Activated naive CD8-positive, alpha-beta T cell treated with anti-CD3 and anti-CD28 coated beads, Interleukin-2, amount 10 ng/mL, durations not matched to agents 7 days and 5 days (primary cell): ENCODE results near the gene DPY19L1. TPM values are rescaled to one million over a fixed set of nuclear protein-coding genes. Genes with fewer than 3 reads are reported as not detected.
"Not testable (repeated sequence)": the region's sequence is repeated elsewhere in the genome, so short reads cannot be mapped to it uniquely, and the experiment has no call there.

Experiments used
- ATAC-seq: fragments of 150-1000 bp; cut with Tn5 transposase; one replicate; pipeline ENCODE4 v1.10.0; 2021; ENCODE audit warnings: low read depth, moderate library complexity
- POLR2A ChIA-PET: fragments of 350-600 bp; sonication (Branson Sonifier 250); formaldehyde crosslinking; loops from one replicate; lab custom pipeline; 2021; ENCODE audit warnings: antibody characterized with exemption; lab: Charles Lee
- DNase-seq: peaks from one replicate; pipeline ENCODE4 v3.0.0; 2021
- H3K27ac Mint-ChIP-seq: one replicate; pipeline ENCODE4 v1.8.0; 2022; ENCODE audit warnings: mild to moderate bottlenecking, mixed read lengths
- H3K27me3 Mint-ChIP-seq: one replicate; pipeline ENCODE4 v1.8.0; 2022; ENCODE audit warnings: mild to moderate bottlenecking, moderate library complexity, mixed read lengths
- H3K36me3 Mint-ChIP-seq: one replicate; pipeline ENCODE4 v1.8.0; 2021; ENCODE audit warnings: mild to moderate bottlenecking, mixed read lengths
- H3K4me1 Mint-ChIP-seq: one replicate; pipeline ENCODE4 v1.8.0; 2021; ENCODE audit warnings: mixed read lengths
- H3K4me3 Mint-ChIP-seq: one replicate; pipeline ENCODE4 v1.8.0; 2022; ENCODE audit warnings: mild to moderate bottlenecking, moderate library complexity, mixed read lengths
- H3K9me3 Mint-ChIP-seq: one replicate; pipeline ENCODE4 v1.8.0; 2021; ENCODE audit warnings: mixed read lengths
- total RNA-seq, 2 experiments: library from RNA; stranded (reverse); gene quantifications; one replicate each; pipeline ENCODE4 v1.2.3, GENCODE V29; 2021

DPY19L1 gene
- total RNA-seq, 2 experiments from 2014 or later, result 11.1 to 14.0 TPM

DNA sequence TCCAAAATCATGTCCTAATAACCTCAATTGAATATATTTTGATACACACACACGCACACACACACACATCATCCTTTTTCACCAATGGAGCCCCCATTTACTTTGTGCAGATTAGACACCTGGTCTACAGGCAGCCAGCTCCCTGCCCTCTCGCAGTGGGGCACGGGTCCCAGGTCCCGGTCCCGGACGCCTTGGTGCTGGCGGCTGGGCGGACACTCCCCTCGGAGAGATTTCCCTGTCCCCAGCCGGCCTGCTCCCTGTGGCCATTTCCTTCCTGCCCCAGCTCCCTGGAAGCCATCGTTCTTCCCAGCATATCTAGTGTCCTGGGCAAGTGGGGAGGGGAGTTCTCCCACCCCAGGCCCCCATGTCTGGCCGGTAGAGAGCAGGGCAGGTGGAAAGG lies 14.6 kb downstream of the DPY19L1 start:
- no peak for DNase-seq
- Mint-ChIP-seq H3K27me3 (peaks cover 5% of the 10 kb centered on the region), H3K4me3 (no peak overlapping the region), H3K27ac (no peak overlapping the region), H3K4me1 (peaks cover 2% of the 10 kb centered on the region), H3K9me3 (no peaks in the 10 kb centered on the region), H3K36me3 (no peaks in the 10 kb centered on the region)
- ATAC-seq, result no peak
- POLR2A ChIA-PET, result no interaction called here

DNA sequence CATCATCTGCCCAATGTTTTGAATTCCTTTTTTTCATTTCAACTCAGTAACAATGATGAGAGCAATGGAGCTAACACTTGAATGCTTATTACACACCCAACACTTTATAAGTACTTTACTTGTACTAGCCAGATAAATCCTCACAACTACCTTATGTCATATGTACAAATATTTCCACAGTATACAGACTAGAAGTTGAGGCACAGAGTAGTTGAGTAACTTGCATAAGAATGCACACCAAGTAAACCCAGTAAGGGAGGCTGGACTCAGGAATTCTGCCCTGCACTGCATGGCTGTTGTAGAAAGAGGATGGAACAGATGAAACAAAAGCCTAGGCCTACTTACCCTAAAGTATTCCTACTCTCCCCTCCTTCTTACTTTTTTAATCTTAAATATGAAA lies 15.8 kb downstream of the DPY19L1 start:
- ATAC-seq (no peak), DNase-seq (no peak)
- Mint-ChIP-seq H3K4me1 (peaks cover 2% of the 10 kb centered on the region), H3K27ac (no peak overlapping the region), H3K27me3 (peaks cover 5% of the 10 kb centered on the region), H3K9me3 (no peaks in the 10 kb centered on the region), H3K4me3 (no peak overlapping the region), H3K36me3 (peaks cover 2% of the 10 kb centered on the region)
- POLR2A ChIA-PET, result no interaction called here

- no peak for ATAC-seq
- H3K9me3 Mint-ChIP-seq, result no peaks in the 10 kb centered on the region
- H3K27ac Mint-ChIP-seq, result no peak overlapping the region
- peaks cover 2% of the 10 kb centered on the region for H3K4me1 Mint-ChIP-seq
- peaks cover 5% of the 10 kb centered on the region for H3K36me3 Mint-ChIP-seq
- peaks cover 5% of the 10 kb centered on the region for H3K27me3 Mint-ChIP-seq
- no peak overlapping the region for H3K4me3 Mint-ChIP-seq
- POLR2A ChIA-PET, result no interaction called here
- no peak for DNase-seq
These were observed 17.5 kb downstream of the DPY19L1 start for GRCh38 chr7:35019801-35020200.

DNA sequence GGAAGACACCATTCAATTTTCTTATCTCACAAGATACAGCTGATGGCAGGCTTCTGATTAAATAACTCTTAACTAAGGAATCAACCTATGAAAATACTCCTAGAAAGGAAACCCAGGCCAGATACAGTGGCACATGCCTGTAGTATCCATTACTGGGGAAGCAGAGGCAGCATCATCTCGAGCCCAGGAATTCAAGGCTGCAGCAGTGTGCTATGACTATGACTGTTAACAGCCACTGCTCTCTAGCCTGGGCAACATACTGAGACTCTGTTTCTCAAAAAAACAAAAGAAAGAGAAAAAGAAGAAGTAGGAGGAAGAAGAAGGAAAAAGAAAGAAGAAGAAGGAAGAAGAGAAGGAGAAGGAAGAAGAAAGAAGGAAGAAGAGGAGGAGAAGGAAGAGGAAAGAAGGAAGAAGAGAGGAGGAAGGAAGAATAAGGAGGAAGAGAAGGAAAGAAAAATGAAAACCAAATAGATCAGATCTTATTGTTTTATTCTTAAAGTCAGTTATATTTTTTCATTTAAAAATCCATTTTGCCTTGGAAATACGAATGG lies 18.0 kb downstream of the DPY19L1 start:
- DNase-seq (no peak), ATAC-seq (no peak)
- peaks cover 5% of the 10 kb centered on the region for H3K36me3 Mint-ChIP-seq
- peaks cover 2% of the 10 kb centered on the region for H3K4me1 Mint-ChIP-seq
- H3K4me3 Mint-ChIP-seq, result no peak overlapping the region
- H3K27me3 Mint-ChIP-seq, result peaks cover 5% of the 10 kb centered on the region
- H3K27ac Mint-ChIP-seq, result no peak overlapping the region
- no peaks in the 10 kb centered on the region for H3K9me3 Mint-ChIP-seq
- POLR2A ChIA-PET, result no interaction called here

DNA sequence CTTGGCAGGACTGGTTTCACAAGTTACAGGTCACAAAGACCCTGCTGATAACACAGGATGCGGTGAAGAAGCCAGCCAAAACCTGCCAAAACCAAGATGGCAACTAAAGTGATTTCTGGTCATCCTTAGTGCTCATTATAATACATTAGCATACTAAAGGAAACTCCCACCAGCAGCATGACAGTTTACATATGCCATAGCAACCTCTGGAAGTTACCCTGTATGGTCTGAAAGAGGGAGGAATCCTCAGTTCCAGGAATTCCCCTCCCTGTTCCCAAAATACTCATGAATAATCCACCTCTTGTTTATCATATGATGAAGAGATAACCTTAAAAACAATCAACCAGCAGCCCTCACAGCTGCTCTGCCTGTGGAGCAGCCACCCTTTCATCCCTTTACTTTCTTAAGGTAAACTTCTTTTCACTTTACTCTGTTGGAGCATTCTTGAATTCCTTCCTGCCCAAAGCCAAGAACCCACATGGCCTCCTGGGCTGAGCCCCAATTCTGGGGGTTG lies 21.9 kb downstream of the DPY19L1 start:
- peaks cover 5% of the 10 kb centered on the region for H3K27me3 Mint-ChIP-seq
- no peaks in the 10 kb centered on the region for H3K9me3 Mint-ChIP-seq
- POLR2A ChIA-PET, result no interaction called here
- H3K27ac Mint-ChIP-seq, result peak overlapping the region; percentile 19
- no peak for ATAC-seq
- no peak overlapping the region for H3K4me3 Mint-ChIP-seq
- no peak for DNase-seq
- H3K4me1 Mint-ChIP-seq, result peaks cover 2% of the 10 kb centered on the region
- peaks cover 5% of the 10 kb centered on the region for H3K36me3 Mint-ChIP-seq

- H3K36me3 Mint-ChIP-seq, result peaks cover 8% of the 10 kb centered on the region
- H3K27ac Mint-ChIP-seq, result no peak overlapping the region
- H3K27me3 Mint-ChIP-seq, result no peaks in the 10 kb centered on the region
- POLR2A ChIA-PET, result no interaction called here
- H3K9me3 Mint-ChIP-seq, result no peaks in the 10 kb centered on the region
- ATAC-seq (no peak), DNase-seq (no peak)
- H3K4me1 Mint-ChIP-seq, result no peaks in the 10 kb centered on the region
- H3K4me3 Mint-ChIP-seq, result no peak overlapping the region
These were observed 25.1 kb downstream of the DPY19L1 start for GRCh38 chr7:35012160-35012559.

DNA sequence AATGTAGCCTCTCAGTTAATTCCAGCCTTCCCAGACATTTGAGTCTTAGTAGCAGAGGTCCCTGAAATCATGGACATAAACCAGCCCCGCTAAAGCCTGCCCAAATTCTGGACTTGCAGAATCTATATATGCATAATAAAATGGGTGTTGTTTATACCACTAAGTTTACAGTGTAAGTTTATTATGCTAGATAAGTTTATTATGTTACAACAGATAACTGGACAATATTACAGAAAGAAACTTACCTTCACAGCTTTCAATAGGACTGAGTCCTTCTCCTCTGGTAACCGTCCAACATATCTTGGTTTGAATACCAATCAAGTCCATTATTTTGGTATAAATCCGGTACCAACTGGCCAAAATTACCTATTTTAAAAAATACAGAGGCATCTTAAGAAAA lies 26.2 kb downstream of the DPY19L1 start:
- Mint-ChIP-seq H3K27me3 (no peaks in the 10 kb centered on the region), H3K4me1 (no peaks in the 10 kb centered on the region), H3K27ac (no peak overlapping the region), H3K4me3 (no peak overlapping the region), H3K9me3 (no peaks in the 10 kb centered on the region), H3K36me3 (peaks cover 6% of the 10 kb centered on the region)
- POLR2A ChIA-PET, result no interaction called here
- ATAC-seq (no peak), DNase-seq (no peak)

DNA sequence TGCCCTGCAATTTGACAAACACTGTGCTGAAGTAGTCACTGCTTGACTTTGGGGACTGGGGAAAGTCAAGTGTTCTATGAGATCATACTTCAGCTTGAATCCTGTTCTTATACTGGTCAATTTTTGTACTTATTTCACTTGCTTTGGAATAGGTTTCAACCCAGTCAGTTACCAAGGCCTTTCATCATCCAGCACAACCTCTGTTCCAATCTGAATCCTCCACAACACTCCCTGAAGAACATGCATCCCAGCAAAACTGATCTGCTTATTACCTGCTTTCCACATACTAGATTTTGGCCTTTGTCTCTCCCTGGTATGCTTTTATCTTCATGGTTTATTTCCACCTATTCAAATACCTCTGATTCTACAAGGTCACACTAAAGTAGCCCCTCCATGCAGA lies 29.5 kb downstream of the DPY19L1 start:
- no peaks in the 10 kb centered on the region for H3K4me1 Mint-ChIP-seq
- no peaks in the 10 kb centered on the region for H3K27me3 Mint-ChIP-seq

DNA sequence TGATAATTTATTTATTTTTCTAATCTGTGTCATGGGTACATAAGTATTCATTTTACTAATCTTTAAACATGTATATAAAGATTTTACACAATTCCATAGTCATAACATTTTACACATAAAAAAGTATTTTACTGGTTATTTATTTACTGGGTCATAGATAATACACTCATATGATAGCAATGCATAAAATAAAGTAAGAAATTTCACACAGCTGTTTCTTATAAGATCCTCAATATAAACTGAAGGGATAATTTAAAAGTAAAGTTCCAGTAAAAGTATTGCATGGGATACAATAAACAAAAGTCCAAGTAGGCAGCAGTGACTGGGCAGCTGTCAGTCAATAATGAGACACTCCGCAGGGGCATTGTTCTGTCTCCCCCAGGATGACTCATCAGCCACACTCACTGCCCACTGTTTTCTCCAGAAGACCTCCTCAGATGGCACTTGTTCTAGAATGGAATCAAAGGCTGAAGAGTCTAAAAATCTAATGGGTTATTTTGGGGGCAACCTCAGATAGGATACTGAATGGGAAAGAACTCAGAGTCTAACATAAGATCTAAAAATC lies 32.7 kb downstream of the DPY19L1 start:
- DNase-seq (no peak), ATAC-seq (no peak)
- no peak overlapping the region for H3K4me3 Mint-ChIP-seq
- no peaks in the 10 kb centered on the region for H3K27me3 Mint-ChIP-seq
- H3K9me3 Mint-ChIP-seq, result peaks cover 1% of the 10 kb centered on the region
- POLR2A ChIA-PET, result no interaction called here
- H3K27ac Mint-ChIP-seq, result no peak overlapping the region
- H3K4me1 Mint-ChIP-seq, result no peaks in the 10 kb centered on the region
- peaks cover 6% of the 10 kb centered on the region for H3K36me3 Mint-ChIP-seq

More for the DNA sequence above, 29.5 kb downstream of the DPY19L1 start:
- no peak overlapping the region for H3K4me3 Mint-ChIP-seq
- ATAC-seq (no peak), DNase-seq (no peak)
- no peak overlapping the region for H3K27ac Mint-ChIP-seq
- peaks cover 4% of the 10 kb centered on the region for H3K36me3 Mint-ChIP-seq
- POLR2A ChIA-PET, result no interaction called here
- H3K9me3 Mint-ChIP-seq, result no peaks in the 10 kb centered on the region

DNA sequence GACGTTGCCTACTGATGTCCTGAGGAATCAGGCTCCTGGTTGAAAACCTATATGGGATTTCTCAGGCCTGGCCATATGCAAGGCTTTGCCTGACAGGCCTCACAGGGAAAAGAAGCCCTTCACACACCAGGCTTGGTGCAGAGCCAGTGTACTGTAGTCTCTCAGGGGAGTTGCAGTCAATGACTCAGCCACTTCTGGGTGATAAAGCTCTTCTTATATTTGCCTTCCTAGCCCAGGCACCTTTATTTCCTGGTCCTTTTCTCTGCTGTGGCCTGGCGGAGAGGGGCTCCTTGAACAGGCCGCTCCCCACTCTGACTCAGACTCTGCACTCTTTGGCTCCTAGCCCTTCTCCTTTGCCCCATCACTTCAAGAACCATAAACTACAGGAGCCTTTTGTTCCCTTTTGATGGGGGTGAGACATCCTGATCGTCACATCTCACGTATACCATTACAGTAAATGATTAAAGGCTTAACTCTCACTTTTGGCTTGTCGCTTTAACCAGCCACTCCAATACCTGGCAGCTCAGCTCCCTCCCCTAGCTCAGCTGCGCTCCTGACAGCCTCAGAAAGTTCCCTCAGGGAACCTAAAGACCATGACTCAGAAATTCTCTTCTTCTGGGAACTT lies 33.5 kb downstream of the DPY19L1 start:
- ATAC-seq (no peak), DNase-seq (no peak)
- POLR2A ChIA-PET, result no interaction called here
- H3K4me1 Mint-ChIP-seq, result no peaks in the 10 kb centered on the region
- H3K27ac Mint-ChIP-seq, result no peak overlapping the region
- no peak overlapping the region for H3K4me3 Mint-ChIP-seq
- H3K27me3 Mint-ChIP-seq, result no peaks in the 10 kb centered on the region
- H3K9me3 Mint-ChIP-seq, result peaks cover 1% of the 10 kb centered on the region
- H3K36me3 Mint-ChIP-seq, result peaks cover 6% of the 10 kb centered on the region

DNA sequence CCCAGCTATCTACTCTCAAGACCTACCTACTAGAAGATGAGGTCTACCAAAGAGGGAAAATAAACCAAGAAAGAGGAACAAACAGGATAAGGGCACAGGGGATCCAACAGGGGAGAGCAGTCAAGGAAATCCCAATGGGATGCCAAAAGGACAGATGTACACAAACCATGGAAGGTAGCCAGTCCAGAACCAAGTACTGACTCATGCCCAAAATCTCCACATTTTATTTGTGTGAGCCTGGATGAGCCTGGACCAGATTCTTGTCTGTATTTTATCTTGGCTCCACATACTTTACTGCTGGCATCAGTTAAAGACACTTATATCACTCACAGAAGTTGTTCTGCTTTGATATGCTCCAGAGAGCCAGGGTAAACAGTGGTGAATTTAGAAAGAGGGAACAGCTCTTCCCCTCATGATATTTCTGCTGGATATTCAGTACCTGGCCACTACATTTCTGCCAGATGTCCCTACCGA lies 34.1 kb downstream of the DPY19L1 start:
- H3K36me3 Mint-ChIP-seq, H3K27ac Mint-ChIP-seq, H3K9me3 Mint-ChIP-seq, H3K4me1 Mint-ChIP-seq, H3K27me3 Mint-ChIP-seq, DNase-seq, H3K4me3 Mint-ChIP-seq, ATAC-seq, POLR2A ChIA-PET: not testable (repeated sequence)

DNA sequence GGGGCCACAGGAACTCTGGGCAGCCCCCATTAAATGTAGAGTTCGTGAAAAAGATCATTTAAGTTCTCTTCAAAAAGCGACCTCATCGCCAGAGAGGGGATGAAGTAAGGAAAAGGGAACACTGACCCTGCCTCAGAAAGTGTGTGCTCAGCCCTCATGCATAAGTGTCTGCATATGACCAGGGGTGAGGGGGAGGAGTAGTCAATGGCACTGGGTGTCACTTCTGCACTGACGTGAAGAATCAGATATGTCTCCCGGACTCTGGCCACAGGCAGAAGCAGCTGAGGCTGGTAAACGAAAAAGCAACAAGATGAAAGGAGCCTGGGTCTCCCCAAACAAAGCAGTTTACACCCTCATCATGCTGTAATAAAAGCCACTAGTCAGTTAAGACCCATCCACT lies 39.0 kb downstream of the DPY19L1 start:
- H3K9me3 Mint-ChIP-seq, H3K4me1 Mint-ChIP-seq, H3K27me3 Mint-ChIP-seq, H3K4me3 Mint-ChIP-seq, DNase-seq, ATAC-seq, H3K27ac Mint-ChIP-seq, H3K36me3 Mint-ChIP-seq, POLR2A ChIA-PET: not testable (repeated sequence)

- ATAC-seq, POLR2A ChIA-PET, H3K4me3 Mint-ChIP-seq, H3K27ac Mint-ChIP-seq, H3K4me1 Mint-ChIP-seq, DNase-seq, H3K36me3 Mint-ChIP-seq, H3K9me3 Mint-ChIP-seq, H3K27me3 Mint-ChIP-seq: not testable (repeated sequence)
These were observed 40.7 kb downstream of the DPY19L1 start for GRCh38 chr7:34996423-34997090.

- H3K4me1 Mint-ChIP-seq, result no peaks in the 10 kb centered on the region
- POLR2A ChIA-PET, result no interaction called here
- no peaks in the 10 kb centered on the region for H3K9me3 Mint-ChIP-seq
- DNase-seq, result no peak
- H3K27ac Mint-ChIP-seq, result no peak overlapping the region
- peaks cover 2% of the 10 kb centered on the region for H3K36me3 Mint-ChIP-seq
- no peak for ATAC-seq
- H3K4me3 Mint-ChIP-seq, result no peak overlapping the region
- H3K27me3 Mint-ChIP-seq, result no peaks in the 10 kb centered on the region
These were observed 41.5 kb downstream of the DPY19L1 start for GRCh38 chr7:34995757-34996156.
